HPDE6-E6E7 (cell line): ENCODE data around the gene FUBP1.
"Not testable (repeated sequence)": the region's sequence is repeated elsewhere in the genome, so short reads cannot be mapped to it uniquely, and the experiment has no call there.

ENCODE experiments used
- DNase-seq: peaks from one replicate; pipeline ENCODE4 v3.0.0; 2011; ENCODE audit warnings: missing footprints; ENCODE audit errors: extremely low spot score

Gene FUBP1

GRCh38 chr1:77945345-77945744 is 33.5 kb downstream of the FUBP1 start:
- no peak for DNase-seq

DNA sequence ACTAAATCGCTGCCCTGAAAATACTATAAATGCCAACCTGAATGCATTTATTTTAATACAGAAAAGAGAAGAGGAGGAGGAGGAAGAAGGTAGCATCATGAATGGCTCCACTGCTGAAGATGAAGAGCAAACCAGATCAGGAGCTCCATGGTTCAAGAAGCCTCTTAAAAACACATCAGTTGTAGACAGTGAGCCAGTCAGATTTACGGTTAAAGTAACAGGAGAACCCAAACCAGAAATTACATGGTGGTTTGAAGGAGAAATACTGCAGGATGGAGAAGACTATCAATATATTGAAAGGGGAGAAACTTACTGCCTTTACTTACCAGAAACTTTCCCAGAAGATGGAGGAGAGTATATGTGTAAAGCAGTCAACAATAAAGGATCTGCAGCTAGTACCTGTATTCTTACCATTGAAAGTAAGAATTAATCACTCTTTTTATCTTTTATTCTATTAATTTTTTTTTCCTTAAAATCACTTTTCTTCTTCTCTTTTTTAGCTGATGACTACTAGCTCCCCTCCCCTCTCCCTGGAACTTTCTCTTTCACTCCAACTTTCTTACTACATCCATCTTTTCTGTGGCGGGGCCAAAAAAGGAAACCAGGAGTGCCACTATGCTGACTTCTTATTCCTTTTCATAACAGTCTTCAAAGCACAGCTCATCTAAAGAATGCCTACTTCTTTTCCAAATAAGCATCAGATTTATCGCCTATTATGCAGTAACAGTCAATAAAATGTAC is 36.3 kb downstream of the FUBP1 start:
- DNase-seq: no peak

- DNase-seq: no peak
These were observed 37.8 kb downstream of the FUBP1 start for GRCh38 chr1:77940921-77941570.

DNA sequence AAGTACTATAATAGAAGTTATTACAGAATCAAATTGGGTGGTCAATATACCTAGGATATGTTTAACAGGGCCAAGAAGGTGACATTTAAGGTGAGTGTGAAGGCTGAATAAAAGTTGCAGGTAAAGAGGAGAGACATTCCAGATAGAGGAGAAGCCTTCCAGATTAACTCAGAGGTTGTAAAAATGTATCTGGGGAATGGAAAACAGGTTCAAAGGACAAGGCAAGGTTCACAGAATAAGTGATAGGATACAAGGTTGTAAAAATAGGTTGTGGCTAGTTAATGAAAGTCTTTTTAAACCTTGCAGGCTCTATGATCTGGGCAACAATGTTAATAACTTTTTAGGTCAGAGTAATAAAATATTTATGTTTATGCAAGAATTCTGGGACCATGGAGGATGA is 40.2 kb downstream of the FUBP1 start:
- no peak for DNase-seq

DNA sequence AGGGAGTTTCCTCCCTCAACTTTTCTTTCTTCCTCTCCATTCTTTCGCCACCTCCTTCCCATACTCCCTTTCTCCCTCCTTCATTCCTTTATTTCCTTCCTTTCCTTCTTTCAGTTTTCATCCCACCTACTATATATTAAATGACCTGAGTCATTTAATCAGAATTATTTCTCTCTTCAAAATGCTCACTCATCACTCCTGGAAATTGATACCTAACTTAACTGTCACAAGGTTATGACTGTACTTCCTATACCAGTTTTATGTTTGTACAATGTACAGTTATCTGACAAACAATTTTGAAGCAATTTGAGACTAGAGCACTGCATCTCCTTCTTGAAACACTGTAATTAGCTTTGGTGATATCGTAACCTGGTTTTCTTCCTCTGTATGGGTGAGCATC is 49.1 kb downstream of the FUBP1 start:
- no peak for DNase-seq

GRCh38 chr1:77927414-77927813 is 51.5 kb downstream of the FUBP1 start:
- DNase-seq: no peak

DNA sequence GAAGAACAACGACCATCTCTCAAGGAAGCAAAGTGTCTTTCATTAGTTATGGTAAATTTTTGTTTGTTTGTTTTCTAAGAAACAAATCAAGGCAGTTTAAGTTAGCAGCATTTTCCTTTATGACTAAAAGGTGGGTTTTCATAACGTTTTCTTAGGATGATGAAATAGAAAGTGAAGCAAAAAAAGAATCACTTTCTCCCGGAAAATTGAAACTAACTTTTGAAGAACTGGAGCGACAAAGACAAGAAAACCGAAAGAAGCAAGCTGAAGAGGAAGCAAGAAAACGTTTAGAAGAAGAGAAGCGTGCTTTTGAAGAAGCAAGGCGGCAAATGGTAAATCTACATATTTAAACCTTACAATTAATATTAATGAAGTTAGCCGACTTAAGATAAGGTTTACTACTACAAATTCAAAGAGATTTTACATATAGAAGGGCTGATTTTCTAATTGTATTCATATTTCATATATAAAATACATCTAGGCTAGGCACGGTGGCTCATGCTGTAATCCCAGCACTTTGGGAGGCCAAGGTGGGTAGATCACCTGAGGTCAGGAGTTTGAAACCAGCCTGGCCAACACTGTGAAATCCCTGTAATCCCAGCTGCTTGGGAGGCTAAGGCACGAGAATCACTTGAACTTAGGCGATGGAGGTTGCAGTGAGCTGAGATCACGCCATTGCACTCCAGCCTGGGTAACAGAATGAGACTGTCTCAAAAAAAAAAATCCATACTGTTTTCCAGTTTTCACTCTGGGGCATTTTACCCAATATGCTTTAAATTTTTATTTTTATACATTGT is 52.1 kb downstream of the FUBP1 start:
- DNase-seq: no peak

GRCh38 chr1:77925956-77926355 is 52.9 kb downstream of the FUBP1 start:
- DNase-seq: no peak

GRCh38 chr1:77925518-77925917 is 53.4 kb downstream of the FUBP1 start:
- no peak for DNase-seq

- not testable (repeated sequence) for DNase-seq
These were observed 60.0 kb downstream of the FUBP1 start for GRCh38 chr1:77918918-77919317.

- DNase-seq: no peak
These were observed 68.8 kb downstream of the FUBP1 start for GRCh38 chr1:77910116-77910515.

GRCh38 chr1:77906624-77907023 is 72.2 kb downstream of the FUBP1 start:
- DNase-seq: no peak

DNA sequence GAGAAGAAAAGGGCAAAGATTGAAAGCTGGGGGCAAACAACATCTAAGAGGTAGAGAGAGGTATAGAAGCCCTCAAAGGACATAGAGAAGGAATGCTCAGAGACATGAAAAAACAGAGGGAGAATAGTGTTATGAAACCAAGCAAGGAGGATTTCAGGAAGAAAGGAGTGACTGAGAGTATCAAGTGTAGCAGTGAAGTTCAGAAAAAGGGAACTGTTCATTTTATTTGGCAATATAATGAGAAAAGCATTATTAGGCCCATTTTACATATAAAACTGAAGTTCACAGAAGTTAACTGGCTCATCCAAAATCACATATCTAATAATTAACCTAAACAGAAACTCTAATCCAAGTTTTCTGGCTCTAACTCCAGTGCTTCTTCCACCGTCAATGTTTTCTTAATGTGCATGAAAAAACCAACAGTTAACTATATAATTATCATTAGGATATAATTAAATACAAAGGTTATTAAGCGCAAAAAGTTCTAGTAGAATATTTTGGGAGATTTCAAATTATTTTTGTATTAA is 72.8 kb downstream of the FUBP1 start:
- no peak for DNase-seq

GRCh38 chr1:77905603-77906002 is 73.3 kb downstream of the FUBP1 start:
- DNase-seq: no peak

DNA sequence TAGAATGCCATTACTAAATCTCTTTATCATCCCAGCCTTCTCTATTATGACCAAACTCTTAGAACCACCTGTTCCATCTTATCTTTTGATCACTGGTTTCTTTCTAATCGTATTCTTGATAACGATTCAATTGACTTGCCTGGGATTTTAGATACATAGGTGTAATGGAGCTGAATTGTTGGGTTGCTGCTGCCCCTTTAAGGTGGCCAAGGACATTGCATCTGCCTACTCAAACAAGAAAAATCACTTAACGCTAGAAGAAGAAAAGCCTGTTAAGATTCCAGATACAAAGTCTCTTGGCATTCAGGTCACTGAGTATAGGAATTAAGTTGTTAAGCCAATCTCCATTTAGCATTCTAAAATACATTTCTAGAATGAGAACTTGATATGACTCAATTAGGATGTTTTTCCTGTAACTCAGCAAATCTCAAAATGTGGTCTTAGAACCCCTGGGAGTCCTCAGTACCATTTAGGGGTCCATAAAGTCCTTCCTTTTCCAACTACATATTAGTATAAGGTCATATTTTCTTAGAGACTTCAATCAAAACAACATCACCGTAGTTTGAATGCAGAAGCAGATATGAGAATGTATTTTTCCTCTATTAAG is 78.1 kb downstream of the FUBP1 start:
- peak; percentile 20 for DNase-seq

- DNase-seq: no peak
These were observed 79.1 kb downstream of the FUBP1 start for GRCh38 chr1:77899647-77900320.
